Type B pancreatic cell (in vitro differentiated cells): ENCODE results near the gene ZNF57. TPM values are rescaled to one million over a fixed set of nuclear protein-coding genes. Genes with fewer than 3 reads are reported as not detected.

ENCODE experiments used
- DNase-seq: peaks from one replicate; pipeline ENCODE4 v3.0.0; 2021; ENCODE audit warnings: mixed read lengths; ENCODE audit not compliant: unreplicated experiment; ENCODE audit errors: extremely low spot score
- H3K27ac Mint-ChIP-seq: 2 replicates; pipeline ENCODE4 v1.8.0; 2021; ENCODE audit warnings: mild to moderate bottlenecking, mixed read lengths
- H3K27me3 Mint-ChIP-seq: 2 replicates; pipeline ENCODE4 v1.8.0; 2021; ENCODE audit warnings: mixed read lengths
- H3K36me3 Mint-ChIP-seq: 2 replicates; pipeline ENCODE4 v1.8.0; 2021; ENCODE audit warnings: mixed read lengths
- H3K4me1 Mint-ChIP-seq: one replicate; pipeline ENCODE4 v1.8.0; 2021; ENCODE audit warnings: mixed read lengths; ENCODE audit not compliant: unreplicated experiment
- H3K4me3 Mint-ChIP-seq: 2 replicates; pipeline ENCODE4 v1.8.0; 2021; ENCODE audit warnings: mild to moderate bottlenecking, mixed read lengths
- H3K9me3 Mint-ChIP-seq: 2 replicates; pipeline ENCODE4 v1.8.0; 2021; ENCODE audit warnings: mixed read lengths
- CTCF ChIP-seq: fragments of 200-600 bp; sonication (generic); conservative IDR thresholded peaks from 2 replicates; pipeline ENCODE4 v1.5.0; 2021; ENCODE audit warnings: antibody characterized with exemption, mild to moderate bottlenecking
- total RNA-seq: library from RNA; stranded (reverse); gene quantifications from 2 replicates; pipeline ENCODE4 v1.2.1, GENCODE V29; 2021; ENCODE audit warnings: low replicate concordance

ZNF57 gene
- total RNA-seq, 1 donor from 2014 or later = 5.9 TPM

- H3K4me3 Mint-ChIP-seq = peak overlapping the region; percentile 96
- no peak for DNase-seq
- peaks cover 23% of the 10 kb centered on the region for H3K4me1 Mint-ChIP-seq
- no peaks in the 10 kb centered on the region for H3K9me3 Mint-ChIP-seq
- peak overlapping the region; percentile 96 for H3K27ac Mint-ChIP-seq
- no peaks in the 10 kb centered on the region for H3K27me3 Mint-ChIP-seq
- TF ChIP-seq CTCF = no peak
- H3K36me3 Mint-ChIP-seq = no peaks in the 10 kb centered on the region
Measured at GRCh38 chr19:2944403-2944774, 43.7 kb downstream of the ZNF57 start.

DNA sequence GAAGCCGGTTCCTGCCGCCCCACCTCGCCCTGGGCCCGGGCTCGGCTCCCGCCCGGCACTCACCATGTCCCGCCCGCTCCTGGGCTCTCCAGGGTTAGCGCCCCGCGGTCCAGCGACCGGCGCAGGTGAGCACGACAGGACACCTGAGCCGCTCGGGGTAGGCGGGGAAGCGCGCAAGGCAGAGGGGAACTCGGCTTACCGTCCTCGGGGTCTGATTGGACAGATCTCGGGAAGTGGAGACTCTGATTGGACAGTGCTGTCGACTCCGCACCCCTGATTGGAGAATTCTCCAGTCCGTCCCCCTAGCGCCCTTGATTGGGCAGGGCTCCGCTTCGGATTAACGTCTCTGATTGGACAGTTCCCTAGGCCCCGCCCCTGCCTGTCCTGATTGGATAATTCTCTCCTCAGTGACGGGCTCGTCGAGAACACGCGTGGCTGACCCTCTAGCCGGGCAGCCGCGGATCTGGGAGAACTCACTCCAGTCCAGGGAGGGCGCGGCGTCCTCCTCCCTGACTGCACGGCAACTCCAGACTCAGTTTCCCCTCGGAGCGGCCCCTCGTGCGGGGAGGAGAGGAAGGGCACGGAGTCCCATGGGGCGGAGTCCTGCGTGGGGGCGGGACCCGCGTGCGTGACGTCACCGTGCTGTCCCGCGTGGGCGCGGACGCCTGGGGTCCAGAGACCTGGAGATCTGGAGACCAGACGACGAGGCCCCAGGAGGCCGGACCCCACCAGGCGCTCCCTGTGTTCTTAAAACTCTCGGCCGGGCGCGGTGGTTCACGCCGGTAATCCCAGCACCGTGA, 44.2 kb downstream of the ZNF57 start, which contains the start of gene ZNF77:
Gene ZNF77 (minus strand): TSS at position 197 of the 800 bp plus-strand sequence. CDS start 131 bp downstream, at position 66.
- H3K9me3 Mint-ChIP-seq = no peaks in the 10 kb centered on the region
- H3K36me3 Mint-ChIP-seq = no peaks in the 10 kb centered on the region
- DNase-seq = peak; percentile 98
- H3K4me1 Mint-ChIP-seq = peaks cover 29% of the 10 kb centered on the region
- H3K4me3 Mint-ChIP-seq = peak within 1 kb of the TSS; percentile 96
- H3K27ac Mint-ChIP-seq = peak within 1 kb of the TSS; percentile 96
- no peaks in the 10 kb centered on the region for H3K27me3 Mint-ChIP-seq
- peak; percentile 50 for TF ChIP-seq CTCF

DNA sequence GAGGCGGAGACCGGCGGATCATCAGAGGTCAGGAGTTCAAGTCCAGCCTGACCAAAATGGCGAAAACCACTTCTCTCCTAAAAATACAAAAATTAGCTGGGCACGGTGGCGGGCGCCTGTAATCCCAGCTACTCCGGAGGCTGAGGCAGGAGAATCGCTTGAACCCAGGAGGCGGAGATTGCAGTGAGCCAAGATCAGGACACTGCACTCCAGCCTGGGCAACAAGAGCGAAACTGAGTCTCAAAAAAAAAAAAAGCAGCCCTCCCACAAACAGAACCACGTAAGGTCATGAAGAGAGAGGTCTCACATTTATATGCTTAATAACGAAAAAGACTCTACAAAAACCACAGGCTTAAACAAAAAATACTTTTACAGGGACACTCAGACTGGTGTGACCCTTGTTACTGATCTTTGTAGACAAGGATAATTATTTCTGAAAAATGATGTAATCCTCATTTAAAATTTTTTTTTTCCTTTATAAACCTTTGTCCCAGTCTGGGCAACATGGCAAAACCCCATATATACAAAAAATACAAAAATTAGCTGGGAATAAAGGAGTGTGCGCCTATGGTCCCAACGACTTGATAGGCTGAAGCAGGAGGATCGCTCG, 45.0 kb downstream of the ZNF57 start:
- no peaks in the 10 kb centered on the region for H3K9me3 Mint-ChIP-seq
- H3K4me3 Mint-ChIP-seq = peak overlapping the region; percentile 96
- peak overlapping the region; percentile 96 for H3K27ac Mint-ChIP-seq
- no peaks in the 10 kb centered on the region for H3K27me3 Mint-ChIP-seq
- DNase-seq = no peak
- H3K4me1 Mint-ChIP-seq = peaks cover 34% of the 10 kb centered on the region
- TF ChIP-seq CTCF = no peak
- no peaks in the 10 kb centered on the region for H3K36me3 Mint-ChIP-seq

GRCh38 chr19:2949939-2950285, 49.2 kb downstream of the ZNF57 start:
- no peak for TF ChIP-seq CTCF
- Mint-ChIP-seq H3K4me1 (peaks cover 31% of the 10 kb centered on the region), H3K27ac (peak overlapping the region; percentile 85), H3K4me3 (peak overlapping the region; percentile 96), H3K9me3 (no peaks in the 10 kb centered on the region), H3K36me3 (no peaks in the 10 kb centered on the region), H3K27me3 (no peaks in the 10 kb centered on the region)
- DNase-seq = no peak

DNA sequence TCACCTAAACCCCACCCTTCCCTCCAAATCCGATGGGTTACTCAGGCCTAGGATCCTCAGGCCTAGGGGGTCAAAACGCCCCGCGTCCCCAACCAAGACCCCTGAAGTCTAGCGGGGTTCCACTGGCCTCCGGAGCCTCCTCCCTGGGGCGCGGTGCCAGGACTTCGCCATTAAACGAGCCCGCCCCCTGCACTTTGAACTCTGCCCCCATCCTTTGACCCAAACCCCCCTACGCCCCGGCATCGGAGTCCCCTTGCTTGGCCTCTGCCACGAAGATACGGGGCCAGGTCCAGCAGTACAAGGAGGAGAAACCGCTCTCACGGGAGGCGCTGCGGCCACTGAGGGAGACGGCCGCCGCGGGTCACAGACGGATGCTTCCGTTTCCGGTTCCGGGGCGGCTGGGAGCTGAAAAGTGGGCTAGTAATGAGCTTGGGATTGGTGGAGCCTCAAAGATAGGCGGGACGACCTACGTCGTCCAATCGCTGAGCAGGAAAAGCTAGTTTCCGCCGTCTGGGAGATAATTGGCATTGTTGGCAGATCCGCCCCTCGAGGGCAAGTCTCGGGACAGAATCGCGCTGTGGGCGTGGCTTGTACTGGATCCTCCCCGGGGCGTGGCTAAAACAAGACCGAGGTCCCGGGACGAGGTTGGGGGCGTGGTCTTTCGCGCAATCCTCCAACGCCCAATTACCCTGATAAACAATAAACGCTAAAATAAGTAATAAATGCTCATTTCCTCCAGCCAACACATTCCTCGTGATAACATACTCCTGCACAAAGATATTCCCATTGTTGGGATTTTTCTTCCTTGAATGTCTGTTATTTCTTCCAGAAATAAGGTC, 49.8 kb downstream of the ZNF57 start:
- H3K9me3 Mint-ChIP-seq = no peaks in the 10 kb centered on the region
- peak overlapping the region; percentile 85 for H3K27ac Mint-ChIP-seq
- H3K36me3 Mint-ChIP-seq = no peaks in the 10 kb centered on the region
- no peaks in the 10 kb centered on the region for H3K27me3 Mint-ChIP-seq
- peak; percentile 100 for DNase-seq
- peaks cover 29% of the 10 kb centered on the region for H3K4me1 Mint-ChIP-seq
- peak overlapping the region; percentile 96 for H3K4me3 Mint-ChIP-seq
- TF ChIP-seq CTCF = no peak
